Upper lobe of right lung (tissue), 1 donor: ENCODE results near the gene OR10W1. TPM values are rescaled to one million over a fixed set of nuclear protein-coding genes. Genes with fewer than 3 reads are reported as not detected.

Experiments used
- ATAC-seq: fragments of 200-7000 bp; cut with Tn5 transposase; one replicate; pipeline ENCODE4 v1.9.1; 2020; ENCODE audit warnings: mild to moderate bottlenecking, moderate library complexity
- DNase-seq: peaks from one replicate; pipeline ENCODE4 v3.0.0-alpha.2; 2020
- H3K27ac ChIP-seq: fragments of 200-600 bp; one replicate; pipeline ENCODE4 v1.8.0; 2022
- H3K27me3 ChIP-seq: fragments of 200-600 bp; one replicate; pipeline ENCODE4 v1.8.0; 2022; ENCODE audit warnings: mild to moderate bottlenecking
- H3K36me3 ChIP-seq: fragments of 200-600 bp; one replicate; pipeline ENCODE4 v1.8.0; 2022
- H3K4me1 ChIP-seq: fragments of 200-600 bp; one replicate; pipeline ENCODE4 v1.8.0; 2022
- H3K4me3 ChIP-seq: fragments of 200-600 bp; one replicate; pipeline ENCODE4 v1.8.0; 2022; ENCODE audit warnings: mild to moderate bottlenecking
- H3K9me3 ChIP-seq: fragments of 200-600 bp; one replicate; pipeline ENCODE4 v1.8.0; 2022
- intact Hi-C: fragments of 100-400 bp; cut with DNase I; formaldehyde crosslinking; loops from one replicate; pipeline ENCODE4 v1.11.0; 2022
- total RNA-seq: library from RNA; stranded (reverse); fragmentation: NEBNext Ultra II Directional; extraction: Animal tissue kit (Norgen Biotek cat#: 25700); gene quantifications from one replicate; pipeline ENCODE4 v1.2.1, GENCODE V29; 2021
- TF ChIP-seq, protein P1 (sequence below): fragments of 200-600 bp; IDR thresholded peaks from one replicate; pipeline ENCODE4 v1.8.0; 2022; ENCODE audit warnings: antibody characterized with exemption
- donor health status: DM: no; HTN: yes; CAD: no; lungs with severe emphysema.

OR10W1 gene
- total RNA-seq, 1 donor from 2014 or later: not detected

DNA sequence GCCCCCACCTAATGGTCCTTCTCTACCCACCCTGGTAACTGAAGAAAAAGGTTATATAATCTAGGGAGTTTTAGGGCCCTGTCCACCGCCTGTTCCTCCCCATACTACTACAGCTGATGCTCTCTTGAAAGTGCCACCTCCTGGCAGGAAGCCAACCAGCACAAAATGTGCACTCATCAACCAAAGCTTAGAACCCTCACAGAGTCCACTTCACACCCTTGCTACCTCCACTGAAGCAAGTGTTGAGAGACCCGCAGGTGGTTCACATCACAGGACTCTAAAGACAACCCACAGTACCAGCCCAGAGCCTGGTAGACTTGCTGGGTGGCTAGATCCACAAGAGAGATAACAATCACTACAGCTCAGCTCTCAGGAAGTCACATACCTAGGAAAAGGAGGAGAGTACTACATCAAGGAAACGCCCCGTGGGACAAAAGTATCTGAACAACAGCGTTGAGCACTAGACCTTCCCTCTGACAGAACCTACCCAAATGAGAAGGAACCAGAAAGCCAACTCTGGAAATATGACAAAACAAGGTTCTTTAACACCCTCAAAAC, 17.5 kb upstream of the OR10W1 start:
- Histone ChIP-seq H3K9me3 (no peaks in the 10 kb centered on the region), H3K4me3 (no peak overlapping the region), H3K36me3 (no peaks in the 10 kb centered on the region), H3K27ac (no peak overlapping the region), H3K27me3 (no peaks in the 10 kb centered on the region), H3K4me1 (no peaks in the 10 kb centered on the region)
- intact Hi-C loops: no loop called here
- ATAC-seq (no peak), DNase-seq (no peak)
- TF ChIP-seq, protein P1, sequence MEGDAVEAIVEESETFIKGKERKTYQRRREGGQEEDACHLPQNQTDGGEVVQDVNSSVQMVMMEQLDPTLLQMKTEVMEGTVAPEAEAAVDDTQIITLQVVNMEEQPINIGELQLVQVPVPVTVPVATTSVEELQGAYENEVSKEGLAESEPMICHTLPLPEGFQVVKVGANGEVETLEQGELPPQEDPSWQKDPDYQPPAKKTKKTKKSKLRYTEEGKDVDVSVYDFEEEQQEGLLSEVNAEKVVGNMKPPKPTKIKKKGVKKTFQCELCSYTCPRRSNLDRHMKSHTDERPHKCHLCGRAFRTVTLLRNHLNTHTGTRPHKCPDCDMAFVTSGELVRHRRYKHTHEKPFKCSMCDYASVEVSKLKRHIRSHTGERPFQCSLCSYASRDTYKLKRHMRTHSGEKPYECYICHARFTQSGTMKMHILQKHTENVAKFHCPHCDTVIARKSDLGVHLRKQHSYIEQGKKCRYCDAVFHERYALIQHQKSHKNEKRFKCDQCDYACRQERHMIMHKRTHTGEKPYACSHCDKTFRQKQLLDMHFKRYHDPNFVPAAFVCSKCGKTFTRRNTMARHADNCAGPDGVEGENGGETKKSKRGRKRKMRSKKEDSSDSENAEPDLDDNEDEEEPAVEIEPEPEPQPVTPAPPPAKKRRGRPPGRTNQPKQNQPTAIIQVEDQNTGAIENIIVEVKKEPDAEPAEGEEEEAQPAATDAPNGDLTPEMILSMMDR: no peak

DNA sequence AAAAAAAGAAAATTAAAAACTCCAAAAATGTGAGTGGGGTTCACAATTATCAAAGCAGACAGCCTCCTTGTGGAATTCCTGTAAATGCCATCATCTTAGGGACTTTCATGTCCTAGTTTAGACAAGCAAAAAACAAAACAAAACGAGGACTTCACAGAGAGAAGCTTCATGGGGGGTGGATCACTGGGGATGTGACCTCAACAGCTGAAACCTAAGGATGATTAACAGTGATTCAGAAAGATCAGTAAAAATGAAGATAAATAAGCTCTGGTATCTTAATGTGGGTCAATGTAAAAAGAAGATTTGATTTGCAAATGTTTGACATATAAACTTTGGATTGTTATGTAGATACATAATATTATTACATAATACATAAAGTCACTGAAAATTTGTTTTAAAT, 8.1 kb upstream of the OR10W1 start:
- Histone ChIP-seq H3K4me3 (no peak overlapping the region), H3K4me1 (no peaks in the 10 kb centered on the region), H3K36me3 (no peaks in the 10 kb centered on the region), H3K27ac (no peak overlapping the region), H3K27me3 (no peaks in the 10 kb centered on the region), H3K9me3 (no peaks in the 10 kb centered on the region)
- TF ChIP-seq, protein P1: no peak
- DNase-seq: no peak
- intact Hi-C loops: no loop called here
- no peak for ATAC-seq

DNA sequence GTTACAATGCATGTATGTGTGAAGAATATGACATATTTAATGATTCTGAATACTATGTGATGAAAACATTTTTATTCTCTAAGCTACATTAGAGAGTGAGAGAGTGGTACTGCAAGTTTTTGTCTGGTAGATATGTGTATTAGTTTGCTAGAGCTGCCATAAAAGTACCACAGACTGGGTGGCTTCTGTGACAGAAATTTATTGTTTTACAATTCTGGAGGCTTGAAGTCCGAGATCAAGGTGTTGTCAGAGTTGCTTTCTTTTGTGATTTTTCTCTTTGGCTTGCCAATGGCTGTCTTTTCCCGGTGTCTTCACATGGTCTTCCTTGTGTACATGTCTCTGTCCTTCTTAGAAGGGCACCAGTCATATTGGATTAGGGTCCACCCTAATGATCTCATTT, 6.9 kb upstream of the OR10W1 start:
- TF ChIP-seq, protein P1: no peak
- no peak overlapping the region for H3K27ac ChIP-seq
- DNase-seq (no peak), ATAC-seq (no peak)
- no peaks in the 10 kb centered on the region for H3K4me1 ChIP-seq
- H3K36me3 ChIP-seq: no peaks in the 10 kb centered on the region
- H3K27me3 ChIP-seq: no peaks in the 10 kb centered on the region
- no peak overlapping the region for H3K4me3 ChIP-seq
- intact Hi-C loops: no loop called here
- H3K9me3 ChIP-seq: no peaks in the 10 kb centered on the region

DNA sequence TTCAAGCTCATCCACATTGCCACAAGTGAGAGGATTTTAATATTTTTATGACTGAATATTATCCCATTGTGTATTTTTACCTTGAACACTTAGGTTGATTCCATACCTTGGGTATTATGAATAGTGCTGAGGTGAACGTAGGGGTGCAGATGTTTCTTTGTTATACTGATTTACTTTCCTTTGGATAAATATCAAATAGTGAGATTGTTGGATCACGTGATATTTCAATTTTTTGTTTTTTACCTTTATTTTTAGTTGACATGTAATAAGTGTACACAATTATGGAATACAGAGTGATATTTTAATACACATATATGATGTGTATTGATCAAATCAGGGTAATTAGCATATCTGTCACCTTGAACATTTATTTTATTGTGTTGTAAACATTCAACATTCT, 8.1 kb downstream of the OR10W1 start:
- no peaks in the 10 kb centered on the region for H3K27me3 ChIP-seq
- TF ChIP-seq, protein P1: no peak
- ATAC-seq (no peak), DNase-seq (no peak)
- intact Hi-C loops: no loop called here
- no peak overlapping the region for H3K4me3 ChIP-seq
- H3K27ac ChIP-seq: no peak overlapping the region
- H3K36me3 ChIP-seq: no peaks in the 10 kb centered on the region
- H3K9me3 ChIP-seq: no peaks in the 10 kb centered on the region
- H3K4me1 ChIP-seq: no peaks in the 10 kb centered on the region

DNA sequence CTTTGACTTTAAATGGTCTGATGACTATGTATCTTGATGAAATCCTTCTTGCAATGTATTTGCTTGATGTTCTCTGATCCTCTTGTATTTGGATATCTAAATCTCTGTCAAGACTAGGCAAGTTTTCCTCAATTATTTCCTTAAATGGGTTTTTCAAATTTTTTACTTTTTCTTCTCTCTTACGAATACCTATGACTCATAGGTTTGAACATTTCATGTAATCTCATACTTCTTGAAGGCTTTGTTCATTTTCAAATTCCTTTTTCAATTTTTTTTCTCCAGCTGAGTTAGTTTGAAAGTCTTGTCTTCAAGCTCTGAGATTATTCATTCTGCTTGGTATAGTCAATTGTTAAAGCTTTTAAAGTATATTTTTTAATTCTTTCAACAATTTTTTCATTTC, 13.1 kb downstream of the OR10W1 start:
- no peak overlapping the region for H3K27ac ChIP-seq
- DNase-seq (no peak), ATAC-seq (no peak)
- no peaks in the 10 kb centered on the region for H3K36me3 ChIP-seq
- H3K9me3 ChIP-seq: no peaks in the 10 kb centered on the region
- no peaks in the 10 kb centered on the region for H3K4me1 ChIP-seq
- TF ChIP-seq, protein P1: no peak
- H3K27me3 ChIP-seq: no peaks in the 10 kb centered on the region
- intact Hi-C loops: no loop called here
- no peak overlapping the region for H3K4me3 ChIP-seq

DNA sequence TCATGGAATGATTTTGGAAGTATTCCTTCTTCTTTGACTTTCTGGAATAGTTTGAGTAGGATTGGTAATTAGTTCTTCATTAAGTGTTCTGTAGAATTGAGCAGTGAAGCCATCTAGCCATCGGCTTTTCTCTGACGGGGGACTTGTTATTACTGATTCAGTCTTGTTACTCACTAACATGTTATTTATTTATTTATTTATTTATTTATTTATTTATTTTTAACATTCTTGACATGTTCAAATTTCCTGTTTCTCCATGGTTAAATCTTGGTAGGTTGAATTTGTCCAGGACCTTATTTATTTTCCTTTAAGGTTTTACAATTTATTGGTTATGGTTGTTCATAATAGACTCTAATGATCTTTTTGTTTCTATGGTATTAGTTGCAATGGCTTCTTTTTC, 24.1 kb downstream of the OR10W1 start:
- no peak overlapping the region for H3K4me3 ChIP-seq
- intact Hi-C loops: no loop called here
- TF ChIP-seq, protein P1: no peak

More for the DNA sequence above, 24.1 kb downstream of the OR10W1 start:
- H3K36me3 ChIP-seq: no peaks in the 10 kb centered on the region
- no peaks in the 10 kb centered on the region for H3K27me3 ChIP-seq
- no peak overlapping the region for H3K27ac ChIP-seq
- DNase-seq (no peak), ATAC-seq (no peak)
- no peaks in the 10 kb centered on the region for H3K9me3 ChIP-seq
- no peaks in the 10 kb centered on the region for H3K4me1 ChIP-seq
